ENCODE data around the gene ACOXL.

Gene ACOXL

DNA sequence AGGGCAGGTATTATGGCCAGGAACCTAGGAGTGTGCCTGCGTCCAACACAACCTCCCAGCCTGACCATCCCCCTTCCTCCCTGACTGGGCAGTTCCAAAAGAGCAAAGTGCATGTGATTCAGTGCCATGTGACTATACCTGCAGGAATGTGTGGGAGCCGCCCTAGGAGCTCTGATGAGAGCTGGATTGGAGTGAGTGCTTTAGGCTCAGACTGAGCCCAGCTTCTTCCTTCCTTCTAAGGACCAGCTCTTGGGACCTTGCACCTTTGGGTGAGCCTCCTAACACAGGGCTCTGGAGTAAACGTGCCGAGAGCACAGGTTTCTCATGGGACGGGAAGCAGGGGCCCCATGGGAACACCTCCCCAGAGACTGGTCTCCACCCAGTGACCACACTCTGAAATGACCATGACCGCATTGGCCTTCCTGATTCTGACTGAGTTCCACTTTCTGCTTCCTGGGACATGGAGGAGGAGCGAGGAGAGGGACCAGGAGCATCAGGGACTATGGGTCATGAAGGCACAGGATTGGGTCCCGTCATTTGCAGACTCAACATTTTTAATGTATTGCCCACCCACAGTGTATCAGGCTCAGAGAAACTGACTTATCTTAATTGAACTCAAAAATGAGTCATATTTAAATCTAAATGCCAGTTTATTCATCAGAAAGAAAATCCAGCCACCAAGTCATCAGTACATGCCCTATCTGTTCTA is 300.5 kb downstream of the ACOXL start:
- Histone ChIP-seq H3K27me3 (ENCODE audit: control insufficient read depth, insufficient read depth, low read length) (no peaks in the 10 kb centered on the region), H3K4me3 (ENCODE audit: low read length) (no peak overlapping the region), H3K27ac (ENCODE audit: low read length) (no peak overlapping the region), H3K9me3 (ENCODE audit: control insufficient read depth, insufficient read depth, low read length) (no peaks in the 10 kb centered on the region), H3K36me3 (ENCODE audit: control insufficient read depth, insufficient read depth, low read length) (no peaks in the 10 kb centered on the region), H3K4me1 (ENCODE audit: control insufficient read depth, insufficient read depth, low read length) (no peaks in the 10 kb centered on the region)
- no peak for DNase-seq (ENCODE audit: low read depth, low spot score)
- WGBS (ENCODE audit: insufficient coverage, insufficient read length) = no CpG with 5 or more reads among the region's 8 CpGs

DNA sequence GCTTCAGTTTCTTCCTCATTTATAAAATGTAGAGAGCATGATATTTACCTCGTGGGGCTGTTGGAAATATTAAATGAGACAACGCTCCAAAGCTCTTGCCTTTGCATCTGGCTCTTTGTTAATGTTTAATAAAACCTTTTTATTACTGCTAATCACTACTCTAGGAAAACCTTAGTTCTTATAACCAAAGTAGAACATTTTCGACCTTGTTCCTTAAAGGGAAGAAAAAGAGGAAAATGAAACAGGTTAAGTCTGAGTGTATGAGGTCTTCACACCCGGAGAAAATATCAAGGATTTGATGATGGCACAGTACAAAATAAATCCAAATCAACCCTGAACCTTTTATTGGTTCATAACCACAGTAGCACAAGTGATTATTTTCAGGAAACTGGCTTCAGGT is 301.8 kb downstream of the ACOXL start:
- no peak for DNase-seq (ENCODE audit: low read depth, low spot score)
- WGBS (ENCODE audit: insufficient coverage, insufficient read length) = no CpG with 5 or more reads among the region's 4 CpGs
- H3K27ac ChIP-seq (ENCODE audit: low read length) = no peak overlapping the region
- H3K27me3 ChIP-seq (ENCODE audit: control insufficient read depth, insufficient read depth, low read length) = no peaks in the 10 kb centered on the region
- H3K36me3 ChIP-seq (ENCODE audit: control insufficient read depth, insufficient read depth, low read length) = no peaks in the 10 kb centered on the region
- H3K4me3 ChIP-seq (ENCODE audit: low read length) = no peak overlapping the region
- no peaks in the 10 kb centered on the region for H3K4me1 ChIP-seq (ENCODE audit: control insufficient read depth, insufficient read depth, low read length)
- H3K9me3 ChIP-seq (ENCODE audit: control insufficient read depth, insufficient read depth, low read length) = no peaks in the 10 kb centered on the region

DNA sequence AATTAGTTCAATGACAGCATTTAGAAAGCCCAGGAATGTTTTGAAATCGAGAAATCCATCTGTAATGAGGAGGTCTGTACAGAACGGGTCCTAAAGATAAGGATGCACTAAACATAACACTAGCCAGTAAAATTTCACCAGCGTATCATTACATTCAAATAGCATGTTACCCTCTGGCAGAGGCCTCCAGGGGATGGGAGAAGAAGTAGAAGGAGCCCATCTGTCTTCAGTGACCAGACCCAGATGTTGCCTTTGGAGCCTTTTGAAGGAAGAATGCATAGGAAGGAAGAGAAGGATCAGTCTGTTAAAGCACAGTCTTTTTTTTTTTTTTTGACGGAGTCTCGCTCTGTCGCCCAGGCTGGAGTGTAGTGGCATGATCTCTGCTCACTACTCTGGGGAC is 302.2 kb downstream of the ACOXL start:
- Histone ChIP-seq H3K4me1 (ENCODE audit: control insufficient read depth, insufficient read depth, low read length) (no peaks in the 10 kb centered on the region), H3K4me3 (ENCODE audit: low read length) (no peak overlapping the region), H3K27me3 (ENCODE audit: control insufficient read depth, insufficient read depth, low read length) (no peaks in the 10 kb centered on the region), H3K9me3 (ENCODE audit: control insufficient read depth, insufficient read depth, low read length) (no peaks in the 10 kb centered on the region), H3K36me3 (ENCODE audit: control insufficient read depth, insufficient read depth, low read length) (no peaks in the 10 kb centered on the region), H3K27ac (ENCODE audit: low read length) (no peak overlapping the region)
- WGBS (ENCODE audit: insufficient coverage, insufficient read length) = no CpG with 5 or more reads among the region's 6 CpGs
- DNase-seq (ENCODE audit: low read depth, low spot score) = no peak

GRCh38 chr2:111035830-111036441 is 303.6 kb downstream of the ACOXL start:
- no CpG with 5 or more reads among the region's 5 CpGs for WGBS (ENCODE audit: insufficient coverage, insufficient read length)
- H3K4me1 ChIP-seq (ENCODE audit: control insufficient read depth, insufficient read depth, low read length) = no peaks in the 10 kb centered on the region
- no peaks in the 10 kb centered on the region for H3K9me3 ChIP-seq (ENCODE audit: control insufficient read depth, insufficient read depth, low read length)
- no peak overlapping the region for H3K4me3 ChIP-seq (ENCODE audit: low read length)
- H3K27ac ChIP-seq (ENCODE audit: low read length) = no peak overlapping the region
- no peaks in the 10 kb centered on the region for H3K27me3 ChIP-seq (ENCODE audit: control insufficient read depth, insufficient read depth, low read length)
- DNase-seq (ENCODE audit: low read depth, low spot score) = no peak
- H3K36me3 ChIP-seq (ENCODE audit: control insufficient read depth, insufficient read depth, low read length) = no peaks in the 10 kb centered on the region

DNA sequence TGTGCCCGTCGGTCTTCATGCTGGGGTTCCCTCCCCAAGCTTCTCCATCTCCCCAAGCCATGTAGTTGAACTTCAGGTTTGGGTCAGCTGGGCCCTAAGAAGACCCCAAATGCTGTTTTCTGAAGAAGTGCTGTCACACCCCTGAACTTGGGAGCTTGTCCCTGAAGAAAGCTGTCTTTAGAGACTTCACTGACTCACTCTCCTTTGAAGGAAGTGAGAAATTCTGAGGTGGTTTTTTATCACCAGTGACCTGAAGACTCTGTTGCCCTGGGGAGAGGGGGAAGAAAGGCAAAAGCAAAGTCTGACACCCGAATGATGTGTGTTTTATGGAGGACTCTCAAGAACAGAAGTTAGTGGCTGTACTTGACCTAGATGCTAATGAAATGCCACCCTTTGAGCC is 304.8 kb downstream of the ACOXL start:
- Histone ChIP-seq H3K27ac (ENCODE audit: low read length) (no peak overlapping the region), H3K27me3 (ENCODE audit: control insufficient read depth, insufficient read depth, low read length) (no peaks in the 10 kb centered on the region), H3K4me1 (ENCODE audit: control insufficient read depth, insufficient read depth, low read length) (no peaks in the 10 kb centered on the region), H3K9me3 (ENCODE audit: control insufficient read depth, insufficient read depth, low read length) (no peaks in the 10 kb centered on the region), H3K4me3 (ENCODE audit: low read length) (no peak overlapping the region), H3K36me3 (ENCODE audit: control insufficient read depth, insufficient read depth, low read length) (no peaks in the 10 kb centered on the region)
- no peak for DNase-seq (ENCODE audit: low read depth, low spot score)
- WGBS (ENCODE audit: insufficient coverage, insufficient read length) = no CpG with 5 or more reads among the region's 3 CpGs

GRCh38 chr2:111039628-111040383 is 307.4 kb downstream of the ACOXL start:
- no peak for DNase-seq (ENCODE audit: low read depth, low spot score)
- Histone ChIP-seq H3K4me3 (ENCODE audit: low read length) (no peak overlapping the region), H3K4me1 (ENCODE audit: control insufficient read depth, insufficient read depth, low read length) (no peaks in the 10 kb centered on the region), H3K36me3 (ENCODE audit: control insufficient read depth, insufficient read depth, low read length) (no peaks in the 10 kb centered on the region), H3K27ac (ENCODE audit: low read length) (no peak overlapping the region), H3K27me3 (ENCODE audit: control insufficient read depth, insufficient read depth, low read length) (no peaks in the 10 kb centered on the region), H3K9me3 (ENCODE audit: control insufficient read depth, insufficient read depth, low read length) (no peaks in the 10 kb centered on the region)
- WGBS (ENCODE audit: insufficient coverage, insufficient read length) = no CpG with 5 or more reads among the region's 5 CpGs

GRCh38 chr2:111041398-111042202 is 309.2 kb downstream of the ACOXL start:
- Histone ChIP-seq H3K4me3 (ENCODE audit: low read length) (no peak overlapping the region), H3K9me3 (ENCODE audit: control insufficient read depth, insufficient read depth, low read length) (no peaks in the 10 kb centered on the region), H3K27me3 (ENCODE audit: control insufficient read depth, insufficient read depth, low read length) (no peaks in the 10 kb centered on the region), H3K4me1 (ENCODE audit: control insufficient read depth, insufficient read depth, low read length) (no peaks in the 10 kb centered on the region), H3K36me3 (ENCODE audit: control insufficient read depth, insufficient read depth, low read length) (no peaks in the 10 kb centered on the region), H3K27ac (ENCODE audit: low read length) (no peak overlapping the region)
- WGBS (ENCODE audit: insufficient coverage, insufficient read length) = no CpG with 5 or more reads among the region's 12 CpGs
- no peak for DNase-seq (ENCODE audit: low read depth, low spot score)

DNA sequence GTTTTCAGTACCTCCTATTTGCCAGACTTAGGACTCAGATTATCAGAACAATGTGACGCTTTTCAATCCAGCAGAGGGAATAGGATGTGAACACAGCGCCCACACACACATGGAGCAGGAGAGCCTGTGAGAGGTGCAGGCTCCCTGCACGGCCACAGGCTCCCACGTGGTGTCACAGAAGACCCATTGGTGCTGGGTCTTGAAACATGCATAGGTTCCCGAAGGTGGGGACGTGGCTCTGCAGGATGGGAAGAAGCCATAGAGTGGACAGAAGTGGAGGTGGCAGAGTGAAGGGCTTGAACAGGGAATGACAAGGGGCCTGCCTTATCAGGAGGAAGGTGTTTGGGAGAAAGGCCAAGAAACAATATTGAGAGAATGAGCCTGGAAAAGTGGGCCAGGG is 309.9 kb downstream of the ACOXL start:
- Histone ChIP-seq H3K27me3 (ENCODE audit: control insufficient read depth, insufficient read depth, low read length) (no peaks in the 10 kb centered on the region), H3K4me3 (ENCODE audit: low read length) (no peak overlapping the region), H3K9me3 (ENCODE audit: control insufficient read depth, insufficient read depth, low read length) (no peaks in the 10 kb centered on the region), H3K27ac (ENCODE audit: low read length) (no peak overlapping the region), H3K4me1 (ENCODE audit: control insufficient read depth, insufficient read depth, low read length) (no peaks in the 10 kb centered on the region), H3K36me3 (ENCODE audit: control insufficient read depth, insufficient read depth, low read length) (no peaks in the 10 kb centered on the region)
- WGBS (ENCODE audit: insufficient coverage, insufficient read length) = no CpG with 5 or more reads among the region's 6 CpGs
- no peak for DNase-seq (ENCODE audit: low read depth, low spot score)

DNA sequence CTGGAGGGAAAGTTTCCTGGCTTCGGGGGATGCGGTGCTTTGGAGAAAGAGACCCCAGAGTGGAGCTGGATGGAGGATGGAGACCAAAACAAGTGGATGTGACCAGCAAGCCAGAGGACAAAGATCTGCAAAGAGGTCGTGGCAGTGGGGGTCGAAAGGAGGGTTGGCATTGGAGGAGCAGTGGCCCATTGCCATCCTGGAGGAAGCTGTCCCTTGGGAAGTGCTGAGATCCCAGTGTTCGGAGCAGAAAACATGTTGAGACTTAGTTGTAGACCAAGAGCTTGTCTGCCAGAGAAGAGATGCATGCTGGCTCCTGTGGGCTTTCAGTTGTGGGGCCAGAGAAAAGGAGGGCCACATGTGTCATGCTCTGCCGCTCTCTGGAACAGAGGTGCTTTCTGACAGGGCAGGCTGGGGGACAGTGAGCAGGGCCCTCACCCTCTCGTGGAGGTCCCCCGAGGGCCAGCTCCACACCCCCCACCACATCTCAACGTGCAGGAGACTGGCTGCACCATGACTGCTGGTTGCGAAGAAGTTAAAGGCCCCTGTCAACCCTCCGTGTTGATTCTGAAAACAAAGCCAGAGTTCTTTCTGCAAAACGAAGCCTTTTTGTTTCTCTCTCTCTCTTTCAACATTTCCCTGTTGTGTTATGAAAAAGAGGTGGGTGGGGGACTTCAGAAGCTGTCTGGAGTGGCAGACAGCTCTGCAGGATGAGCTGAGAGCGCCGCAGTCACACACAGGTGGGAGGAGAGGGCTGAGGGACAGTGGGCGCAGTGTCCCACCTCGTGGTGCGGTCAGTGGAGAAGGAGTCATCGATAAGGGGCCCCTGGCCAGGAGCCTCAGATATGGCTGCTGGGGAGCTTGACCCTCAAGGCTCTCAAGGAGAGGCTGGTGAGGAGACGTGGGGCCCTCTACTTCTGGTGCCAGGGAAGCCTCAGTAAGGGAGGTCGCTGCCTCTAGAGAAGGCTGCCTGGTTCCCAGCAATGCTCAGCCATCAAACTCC is 310.7 kb downstream of the ACOXL start:
- no peak for DNase-seq (ENCODE audit: low read depth, low spot score)
- Histone ChIP-seq H3K4me1 (ENCODE audit: control insufficient read depth, insufficient read depth, low read length) (no peaks in the 10 kb centered on the region), H3K4me3 (ENCODE audit: low read length) (no peak overlapping the region), H3K27me3 (ENCODE audit: control insufficient read depth, insufficient read depth, low read length) (no peaks in the 10 kb centered on the region), H3K27ac (ENCODE audit: low read length) (no peak overlapping the region), H3K9me3 (ENCODE audit: control insufficient read depth, insufficient read depth, low read length) (no peaks in the 10 kb centered on the region), H3K36me3 (ENCODE audit: control insufficient read depth, insufficient read depth, low read length) (no peaks in the 10 kb centered on the region)
- no CpG with 5 or more reads among the region's 20 CpGs for WGBS (ENCODE audit: insufficient coverage, insufficient read length)

Data from iPS DF 6.9 (cell line).